Trophoblast cell (in vitro differentiated cells and primary cell): ENCODE data around the gene CACNA2D2.

Experiments used
- DNase-seq, 2 donors: peaks; one replicate each; pipeline ENCODE4 v3.0.0-alpha.2; 2016
- H2AFZ ChIP-seq: 2 replicates; pipeline ENCODE4 v1.6.1; 2013; ENCODE audit warnings: low read length, moderate library complexity, mild to moderate bottlenecking; ENCODE audit not compliant: insufficient read depth, poor library complexity
- H2AK5ac ChIP-seq: 2 replicates; pipeline ENCODE4 v1.6.1; 2013; ENCODE audit warnings: mild to moderate bottlenecking, low read length
- H2BK120ac ChIP-seq: 2 replicates; pipeline ENCODE4 v1.6.1; 2013; ENCODE audit warnings: low read length, mild to moderate bottlenecking, moderate library complexity; ENCODE audit not compliant: insufficient read depth, poor library complexity
- H2BK12ac ChIP-seq: 2 replicates; pipeline ENCODE4 v1.6.1; 2013; ENCODE audit warnings: mild to moderate bottlenecking, low read length, moderate library complexity
- H2BK5ac ChIP-seq: 2 replicates; pipeline ENCODE4 v1.6.1; 2013; ENCODE audit warnings: low read length, low read depth, moderate library complexity, mild to moderate bottlenecking; ENCODE audit not compliant: poor library complexity
- H3K14ac ChIP-seq: 2 replicates; pipeline ENCODE4 v1.6.1; 2013; ENCODE audit warnings: mild to moderate bottlenecking, low read length
- H3K18ac ChIP-seq: 2 replicates; pipeline ENCODE4 v1.6.1; 2013; ENCODE audit warnings: mild to moderate bottlenecking, low read length
- H3K23ac ChIP-seq: 2 replicates; pipeline ENCODE4 v1.6.1; 2013; ENCODE audit warnings: low read length
- H3K27ac ChIP-seq: 2 replicates; pipeline ENCODE4 v1.5.1; 2013; ENCODE audit warnings: low read depth, mild to moderate bottlenecking, inconsistent platforms, low read length, moderate library complexity
- H3K27me3 ChIP-seq: 2 replicates; pipeline ENCODE4 v1.6.1; 2013; ENCODE audit warnings: inconsistent platforms, mild to moderate bottlenecking, low read length, moderate library complexity; ENCODE audit not compliant: insufficient read depth
- H3K36me3 ChIP-seq, 2 experiments: 1 replicate in 1 of 2; 2 replicates in 1 of 2; pipeline ENCODE4 v1.6.1; 2013; ENCODE audit warnings: low read length in 2 of 2, mild to moderate bottlenecking in 2 of 2, moderate library complexity in 1 of 2; ENCODE audit not compliant: insufficient read depth in 2 of 2, control insufficient read depth in 1 of 2
- H3K4ac ChIP-seq: 2 replicates; pipeline ENCODE4 v1.6.1; 2013; ENCODE audit warnings: low read depth, mild to moderate bottlenecking, low read length, moderate library complexity
- H3K4me1 ChIP-seq, 2 experiments: 1 replicate in 1 of 2; 2 replicates in 1 of 2; pipeline ENCODE4 v1.6.1; 2013; ENCODE audit warnings: low read length in 2 of 2, mild to moderate bottlenecking in 2 of 2, moderate library complexity in 1 of 2; ENCODE audit not compliant: insufficient read depth in 2 of 2, control insufficient read depth in 1 of 2
- H3K4me2 ChIP-seq: 2 replicates; pipeline ENCODE4 v1.6.1; 2013; ENCODE audit warnings: inconsistent platforms, mild to moderate bottlenecking, low read length, moderate library complexity
- H3K4me3 ChIP-seq: 2 replicates; pipeline ENCODE4 v1.5.1; 2013; ENCODE audit warnings: mild to moderate bottlenecking, low read depth, low read length, inconsistent platforms
- H3K79me1 ChIP-seq: one replicate; pipeline ENCODE4 v1.6.1; 2013; ENCODE audit warnings: low read length
- H3K79me2 ChIP-seq: 2 replicates; pipeline ENCODE4 v1.6.1; 2013; ENCODE audit warnings: low read length, mild to moderate bottlenecking; ENCODE audit not compliant: control insufficient read depth, insufficient read depth, poor library complexity
- H3K9ac ChIP-seq: 2 replicates; pipeline ENCODE4 v1.6.1; 2013; ENCODE audit warnings: mild to moderate bottlenecking, low read length
- H3K9me3 ChIP-seq: 2 replicates; pipeline ENCODE4 v1.6.1; 2013; ENCODE audit warnings: low read depth, mild to moderate bottlenecking, control low read depth, inconsistent platforms, low read length; ENCODE audit not compliant: insufficient read depth
- H4K12ac ChIP-seq: 2 replicates; pipeline ENCODE4 v1.6.1; 2013; ENCODE audit warnings: low read depth, mild to moderate bottlenecking, low read length, moderate library complexity
- H4K8ac ChIP-seq: 2 replicates; pipeline ENCODE4 v1.6.1; 2013; ENCODE audit warnings: low read depth, mild to moderate bottlenecking, low read length, moderate library complexity
- H4K91ac ChIP-seq: one replicate; pipeline ENCODE4 v1.6.1; 2013; ENCODE audit warnings: low read depth, mild to moderate bottlenecking, low read length, moderate library complexity
- WGBS: extraction: QIAGEN DNeasy Blood & Tissue Kit; methylation state at CpG from one replicate; pipeline ENCODE4 v1.1.7; 2013; ENCODE audit warnings: missing lambda C conversion rate; ENCODE audit not compliant: insufficient read length, insufficient coverage; ENCODE audit errors: extremely low coverage; 5-methylcytosine and 5-hydroxymethylcytosine counted together

Gene CACNA2D2

GRCh38 chr3:50410608-50411139 is 92.8 kb downstream of the CACNA2D2 start:
- H2BK5ac ChIP-seq: no peak overlapping the region

GRCh38 chr3:50410185-50410584 is 93.2 kb downstream of the CACNA2D2 start:
- Histone ChIP-seq H3K27ac (no peak overlapping the region), H4K91ac (no peak overlapping the region), H3K18ac (no peak overlapping the region), H2BK120ac (no peak overlapping the region), H3K4me2 (no peak overlapping the region), H3K14ac (no peak overlapping the region), H2AK5ac (no peak overlapping the region), H3K79me1 (no peaks in the 10 kb centered on the region), H4K8ac (no peak overlapping the region), H2BK5ac (no peak overlapping the region), H3K79me2 (no peaks in the 10 kb centered on the region), H3K4ac (no peak overlapping the region), H3K36me3 (no peaks in the 10 kb centered on the region), H3K27me3 (no peaks in the 10 kb centered on the region), H2AFZ (no peak overlapping the region), H3K4me3 (no peak overlapping the region), H3K23ac (no peak overlapping the region), H3K4me1 (no peaks in the 10 kb centered on the region), H2BK12ac (no peak overlapping the region), H3K9ac (no peak overlapping the region), H4K12ac (no peak overlapping the region), H3K9me3 (no peaks in the 10 kb centered on the region)
- DNase-seq: no peak
- no CpG with 5 or more reads among the region's 2 CpGs for WGBS

More at GRCh38 chr3:50410608-50411139, 92.8 kb downstream of the CACNA2D2 start:
- H3K4ac ChIP-seq: no peak overlapping the region
- H3K4me2 ChIP-seq: no peak overlapping the region
- H4K12ac ChIP-seq: no peak overlapping the region
- no peaks in the 10 kb centered on the region for H3K79me2 ChIP-seq
- no peak overlapping the region for H3K27ac ChIP-seq
- H2AK5ac ChIP-seq: no peak overlapping the region
- no peak overlapping the region for H4K8ac ChIP-seq
- H3K9ac ChIP-seq: no peak overlapping the region
- H2BK12ac ChIP-seq: no peak overlapping the region
- no peak overlapping the region for H3K18ac ChIP-seq
- H3K9me3 ChIP-seq: no peaks in the 10 kb centered on the region
- no peak for DNase-seq
- H3K23ac ChIP-seq: no peak overlapping the region
- H2AFZ ChIP-seq: no peak overlapping the region
- H3K4me3 ChIP-seq: no peak overlapping the region
- H3K27me3 ChIP-seq: no peaks in the 10 kb centered on the region
- H3K79me1 ChIP-seq: no peaks in the 10 kb centered on the region
- WGBS: no CpG with 5 or more reads among the region's 3 CpGs
- no peak overlapping the region for H4K91ac ChIP-seq
- H3K4me1 ChIP-seq: no peaks in the 10 kb centered on the region
- H2BK120ac ChIP-seq: no peak overlapping the region
- H3K14ac ChIP-seq: no peak overlapping the region
- no peaks in the 10 kb centered on the region for H3K36me3 ChIP-seq

- no peak for DNase-seq
- Histone ChIP-seq H3K4me2 (no peak overlapping the region), H4K12ac (no peak overlapping the region), H2AFZ (no peak overlapping the region), H2AK5ac (no peak overlapping the region), H3K79me2 (no peaks in the 10 kb centered on the region), H3K27ac (no peak overlapping the region), H2BK120ac (no peak overlapping the region), H3K4me1 (no peaks in the 10 kb centered on the region), H2BK5ac (no peak overlapping the region), H3K14ac (no peak overlapping the region), H3K18ac (no peak overlapping the region), H3K23ac (no peak overlapping the region), H2BK12ac (no peak overlapping the region), H3K27me3 (no peaks in the 10 kb centered on the region), H3K79me1 (no peaks in the 10 kb centered on the region), H3K4me3 (no peak overlapping the region), H4K8ac (no peak overlapping the region), H3K9ac (no peak overlapping the region), H4K91ac (no peak overlapping the region), H3K36me3 (no peaks in the 10 kb centered on the region), H3K4ac (no peak overlapping the region), H3K9me3 (no peaks in the 10 kb centered on the region)
- WGBS: no CpG with 5 or more reads among the region's 15 CpGs
Observed at GRCh38 chr3:50408443-50408944, 94.9 kb downstream of the CACNA2D2 start.

GRCh38 chr3:50406487-50406886 is 96.9 kb downstream of the CACNA2D2 start:
- Histone ChIP-seq H3K23ac (no peak overlapping the region), H3K9me3 (no peaks in the 10 kb centered on the region), H3K4me3 (no peak overlapping the region), H2BK12ac (no peak overlapping the region), H4K91ac (no peak overlapping the region), H3K14ac (no peak overlapping the region), H3K9ac (no peak overlapping the region), H3K36me3 (no peaks in the 10 kb centered on the region), H2AFZ (no peak overlapping the region), H3K79me1 (no peaks in the 10 kb centered on the region), H2BK120ac (no peak overlapping the region), H2BK5ac (no peak overlapping the region), H3K27ac (no peak overlapping the region), H3K79me2 (no peaks in the 10 kb centered on the region), H3K4ac (no peak overlapping the region), H2AK5ac (no peak overlapping the region), H3K4me1 (no peaks in the 10 kb centered on the region), H3K4me2 (no peak overlapping the region), H4K8ac (no peak overlapping the region), H3K18ac (no peak overlapping the region), H3K27me3 (no peaks in the 10 kb centered on the region), H4K12ac (no peak overlapping the region)
- DNase-seq: no peak
- no CpG with 5 or more reads among the region's 1 CpG for WGBS
